HEK293 (cell line): ENCODE results near the gene SNAPC2.
A peak's percentile ranks its signal among the peaks of the same experiment; 100 is the strongest.

Source experiments
- CTCF ChIA-PET: fragments of 350-600 bp; formaldehyde crosslinking; extraction: SDS; loops from one replicate; lab custom pipeline; 2021; ENCODE audit warnings: antibody characterized with exemption; lab: Yijun Ruan, JAX
- POLR2A ChIA-PET: fragments of 300-600 bp; formaldehyde crosslinking; extraction: SDS; loops from one replicate; lab custom pipeline; 2020; ENCODE audit warnings: antibody characterized with exemption, inconsistent platforms; lab: Yijun Ruan, JAX
- H3K27ac ChIP-seq: fragments of 200-500 bp; sonication (Bioruptor generic); 2 replicates; pipeline ENCODE4 v1.5.1; 2014; ENCODE audit warnings: low read depth, low read length, control low read depth, inconsistent platforms; ENCODE audit errors: extremely low read depth
- H3K36me3 ChIP-seq, 2 experiments: fragments of 200-500 bp in 1 of 2; sonication (Bioruptor generic) in 1 of 2; 1 replicate in 1 of 2; 2 replicates in 1 of 2; pipeline ENCODE4 v1.5.1; 2014 to 2017; ENCODE audit warnings: inconsistent platforms in 2 of 2, low read length in 2 of 2; ENCODE audit not compliant: control insufficient read depth in 2 of 2, insufficient read depth in 1 of 2
- H3K4me1 ChIP-seq: fragments of 200-500 bp; sonication (Bioruptor generic); 2 replicates; pipeline ENCODE4 v1.5.1; 2014; ENCODE audit warnings: mild to moderate bottlenecking, low read length, inconsistent platforms; ENCODE audit not compliant: control insufficient read depth, insufficient read depth
- H3K4me3 ChIP-seq: 2 replicates; pipeline ENCODE4 v1.5.1; 2011; ENCODE audit warnings: low read depth, mild to moderate bottlenecking, control low read depth, low read length, moderate library complexity
- H3K9me3 ChIP-seq: fragments of 200-500 bp; sonication (Bioruptor generic); 2 replicates; pipeline ENCODE4 v1.5.1; 2014; ENCODE audit warnings: low read depth, low read length, inconsistent platforms; ENCODE audit not compliant: control insufficient read depth, insufficient read depth
- EGR2 ChIP-seq: fragments of 450-650 bp; formaldehyde crosslinking; IDR thresholded peaks from 2 replicates; pipeline ENCODE4 v1.5.1; 2016; ENCODE audit warnings: low read depth, missing biosample characterization, missing genetic modification characterization
- GLIS1 ChIP-seq: fragments of 450-650 bp; formaldehyde crosslinking; IDR thresholded peaks from 2 replicates; pipeline ENCODE4 v1.5.1; 2016; ENCODE audit warnings: missing biosample characterization, missing genetic modification characterization
- KLF1 ChIP-seq: fragments of 450-650 bp; formaldehyde crosslinking; IDR thresholded peaks from 2 replicates; pipeline ENCODE4 v1.5.1; 2016; ENCODE audit warnings: missing biosample characterization, missing genetic modification characterization
- KLF16 ChIP-seq: fragments of 450-650 bp; formaldehyde crosslinking; IDR thresholded peaks from 2 replicates; pipeline ENCODE4 v1.5.1; 2017; ENCODE audit warnings: missing biosample characterization, missing genetic modification characterization
- PRDM10 ChIP-seq: fragments of 450-650 bp; formaldehyde crosslinking; IDR thresholded peaks from 2 replicates; pipeline ENCODE4 v1.5.1; 2016; ENCODE audit warnings: missing biosample characterization, missing genetic modification characterization
- PRDM6 ChIP-seq: fragments of 450-650 bp; formaldehyde crosslinking; IDR thresholded peaks from 2 replicates; pipeline ENCODE4 v1.5.1; 2017; ENCODE audit warnings: missing biosample characterization, missing genetic modification characterization
- SP2 ChIP-seq: fragments of 450-650 bp; formaldehyde crosslinking; IDR thresholded peaks from 2 replicates; pipeline ENCODE4 v1.5.1; 2016; ENCODE audit warnings: missing biosample characterization, missing genetic modification characterization
- SP3 ChIP-seq: fragments of 450-650 bp; formaldehyde crosslinking; IDR thresholded peaks from 2 replicates; pipeline ENCODE4 v1.5.1; 2016; ENCODE audit warnings: missing biosample characterization, missing genetic modification characterization
- ZBTB7A ChIP-seq: fragments of 450-650 bp; formaldehyde crosslinking; IDR thresholded peaks from 2 replicates; pipeline ENCODE4 v1.5.1; 2016; ENCODE audit warnings: low read depth, missing biosample characterization, missing genetic modification characterization
- ZFHX2 ChIP-seq: fragments of 450-650 bp; formaldehyde crosslinking; conservative IDR thresholded peaks from 2 replicates; pipeline ENCODE4 v1.5.1; 2016; ENCODE audit warnings: missing biosample characterization, missing genetic modification characterization
- ZNF157 ChIP-seq: fragments of 450-650 bp; formaldehyde crosslinking; IDR thresholded peaks from 2 replicates; pipeline ENCODE4 v1.5.1; 2016; ENCODE audit warnings: missing biosample characterization, missing genetic modification characterization
- ZNF16 ChIP-seq: fragments of 450-650 bp; formaldehyde crosslinking; IDR thresholded peaks from 2 replicates; pipeline ENCODE4 v1.5.1; 2016; ENCODE audit warnings: low read depth, missing biosample characterization, missing genetic modification characterization
- ZNF202 ChIP-seq: fragments of 450-650 bp; formaldehyde crosslinking; IDR thresholded peaks from 2 replicates; pipeline ENCODE4 v1.5.1; 2016; ENCODE audit warnings: missing biosample characterization, missing genetic modification characterization, borderline replicate concordance
- ZNF280C ChIP-seq: fragments of 450-650 bp; formaldehyde crosslinking; IDR thresholded peaks from 2 replicates; pipeline ENCODE4 v1.5.1; 2016; ENCODE audit warnings: missing biosample characterization, missing genetic modification characterization
- ZNF292 ChIP-seq: fragments of 450-650 bp; formaldehyde crosslinking; IDR thresholded peaks from 2 replicates; pipeline ENCODE4 v1.5.1; 2016; ENCODE audit warnings: low read depth, missing biosample characterization, missing genetic modification characterization, borderline replicate concordance
- ZNF362 ChIP-seq: fragments of 450-650 bp; formaldehyde crosslinking; IDR thresholded peaks from 2 replicates; pipeline ENCODE4 v1.5.1; 2016; ENCODE audit warnings: missing biosample characterization, missing genetic modification characterization
- ZNF391 ChIP-seq: fragments of 450-650 bp; formaldehyde crosslinking; IDR thresholded peaks from 2 replicates; pipeline ENCODE4 v1.5.1; 2016; ENCODE audit warnings: low read depth, missing biosample characterization, missing genetic modification characterization, borderline replicate concordance
- ZNF623 ChIP-seq: fragments of 450-650 bp; formaldehyde crosslinking; IDR thresholded peaks from 2 replicates; pipeline ENCODE4 v1.5.1; 2016; ENCODE audit warnings: missing biosample characterization, missing genetic modification characterization
- ZNF701 ChIP-seq: fragments of 450-650 bp; formaldehyde crosslinking; IDR thresholded peaks from 2 replicates; pipeline ENCODE4 v1.5.1; 2016; ENCODE audit warnings: missing biosample characterization, missing genetic modification characterization
- ZNF76 ChIP-seq: fragments of 450-650 bp; formaldehyde crosslinking; IDR thresholded peaks from 2 replicates; pipeline ENCODE4; 2016; ENCODE audit warnings: low read depth, missing biosample characterization, missing genetic modification characterization, borderline replicate concordance

Gene SNAPC2

GRCh38 chr19:7885818-7886217, 34.3 kb upstream of the SNAPC2 start (continued):
- TF ChIP-seq ZNF157 (tag by site-specific recombination), result no peak
- no peak for TF ChIP-seq ZBTB7A
- TF ChIP-seq ZNF280C (tag by site-specific recombination), result no peak
- TF ChIP-seq ZNF16 (tag by site-specific recombination), result no peak
- no peak for TF ChIP-seq ZNF76
- peak; percentile 79 for TF ChIP-seq EGR2 (tag by site-specific recombination)
- no peak for TF ChIP-seq KLF16
- no peak for TF ChIP-seq ZNF701
- no peak for TF ChIP-seq PRDM6
- peak; percentile 68 for TF ChIP-seq GLIS1 (tag by site-specific recombination)
- TF ChIP-seq KLF1, result peak; percentile 35
- TF ChIP-seq SP3, result no peak
- no peak for TF ChIP-seq ZNF391
- TF ChIP-seq ZFHX2, result peak; percentile 46; the same call in 1 of the 2 replicates
- no peak for TF ChIP-seq ZNF623 (tag by site-specific recombination)

GRCh38 chr19:7887408-7888144, 32.6 kb upstream of the SNAPC2 start:
- H3K9me3 ChIP-seq, result no peaks in the 10 kb centered on the region
- no peaks in the 10 kb centered on the region; a peak in 1 of 3 replicates for H3K36me3 ChIP-seq
- ChIA-PET POLR2A (interaction anchor here (0.5 to 4.1 kb wide), 13 partner anchors 9 to 1919 kb away, joined by 3 to 30 read pairs (median 4); partner anchors contain the start of genes MAP2K7, PET100 and SNAPC2), CTCF (interaction anchor here (1.1 to 1.4 kb wide), 5 partner anchors 13 to 115 kb away, joined by 3 to 6 read pairs (median 4); no protein-coding TSS in a partner anchor)
- peak overlapping the region; percentile 76; the same call in 1 of the 2 replicates for H3K4me3 ChIP-seq
- TF ChIP-seq ZNF16 (tag by site-specific recombination) (no peak), SP2 (tag by site-specific recombination) (peak; percentile 8; the same call in 1 of the 2 replicates), ZNF202 (no peak), PRDM10 (peak; percentile 8), ZNF292 (no peak), ZNF362 (tag by site-specific recombination) (no peak)
- TF ChIP-seq, all 188 proteins: peak for 2
- Histone ChIP-seq H3K27ac (no peak overlapping the region), H3K4me1 (peaks cover 9% of the 10 kb centered on the region; the same call in 1 of the 2 replicates)
